Islet of Langerhans (tissue), 1 donor: Measurements from ENCODE around the gene TAGLN2.

Source experiments
- FAIRE-seq: peaks from one replicate; lab custom pipeline; 2011; peaks lifted over from hg19 to GRCh38; lab: Jason Lieb, UNC

TAGLN2 gene

GRCh38 chr1:159949123-159949522, 23.8 kb upstream of the TAGLN2 start:
- FAIRE-seq: no peak

GRCh38 chr1:159947942-159948341, 22.6 kb upstream of the TAGLN2 start:
- FAIRE-seq: no peak

- FAIRE-seq: no peak
These were observed 21.2 kb upstream of the TAGLN2 start for GRCh38 chr1:159946242-159947187.

- no peak for FAIRE-seq
These were observed 20.4 kb upstream of the TAGLN2 start, which contains the start of gene IGSF9 for GRCh38 chr1:159945483-159946241. IGSF9 (minus strand) TSS chr1:159945613; CDS start chr1:159943454, 2,159 bp downstream.

- no peak for FAIRE-seq
These were observed 19.5 kb upstream of the TAGLN2 start for GRCh38 chr1:159944623-159945455.

- no peak for FAIRE-seq
These were observed 18.8 kb upstream of the TAGLN2 start for GRCh38 chr1:159943908-159944622.

GRCh38 chr1:159943278-159943640, 18.0 kb upstream of the TAGLN2 start:
- FAIRE-seq: no peak

- FAIRE-seq: no peak
These were observed 17.4 kb upstream of the TAGLN2 start for GRCh38 chr1:159942632-159943277.

GRCh38 chr1:159941591-159942560, 16.6 kb upstream of the TAGLN2 start:
- no peak for FAIRE-seq

GRCh38 chr1:159941141-159941540, 15.8 kb upstream of the TAGLN2 start:
- FAIRE-seq: no peak

GRCh38 chr1:159940006-159940620, 14.8 kb upstream of the TAGLN2 start:
- no peak for FAIRE-seq

GRCh38 chr1:159939678-159940002, 14.3 kb upstream of the TAGLN2 start:
- FAIRE-seq: no peak

GRCh38 chr1:159938905-159939677, 13.8 kb upstream of the TAGLN2 start:
- FAIRE-seq: no peak

- no peak for FAIRE-seq
These were observed 13.0 kb upstream of the TAGLN2 start for GRCh38 chr1:159938211-159938852.

- FAIRE-seq: no peak
These were observed 11.9 kb upstream of the TAGLN2 start for GRCh38 chr1:159937054-159937750.

GRCh38 chr1:159936273-159936904, 11.1 kb upstream of the TAGLN2 start:
- no peak for FAIRE-seq

- no peak for FAIRE-seq
These were observed 10.5 kb upstream of the TAGLN2 start for GRCh38 chr1:159935719-159936272.
